GM12874 (cell line): ENCODE data around the gene DGCR2.

Experiments used
- TF ChIP-seq, protein P1 (sequence below): IDR thresholded peaks from 2 replicates; pipeline ENCODE4 v1.5.1; 2011; ENCODE audit warnings: low read depth, mild to moderate bottlenecking, control low read depth, low read length, moderate library complexity; ENCODE audit not compliant: insufficient read depth

Gene DGCR2

DNA sequence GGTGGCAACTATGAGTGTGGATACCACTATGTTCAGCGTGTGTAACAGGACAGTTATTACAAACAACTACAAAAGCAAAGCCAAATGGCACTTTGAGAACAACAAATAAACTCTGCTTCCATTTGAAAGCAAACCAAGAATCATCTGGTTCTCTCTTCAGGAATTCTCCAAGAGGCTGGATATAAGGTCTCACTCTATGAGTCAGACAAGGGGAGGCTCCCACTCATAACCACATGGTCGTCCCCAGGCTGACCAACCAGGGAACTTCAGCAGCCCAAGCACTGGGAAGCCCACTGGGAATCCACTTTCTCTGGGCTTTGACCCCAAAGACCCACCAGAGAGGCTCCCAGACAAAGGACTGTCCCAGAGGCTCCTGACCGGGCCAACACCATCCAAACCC lies 35.3 kb downstream of the DGCR2 start:
- TF ChIP-seq, protein P1, sequence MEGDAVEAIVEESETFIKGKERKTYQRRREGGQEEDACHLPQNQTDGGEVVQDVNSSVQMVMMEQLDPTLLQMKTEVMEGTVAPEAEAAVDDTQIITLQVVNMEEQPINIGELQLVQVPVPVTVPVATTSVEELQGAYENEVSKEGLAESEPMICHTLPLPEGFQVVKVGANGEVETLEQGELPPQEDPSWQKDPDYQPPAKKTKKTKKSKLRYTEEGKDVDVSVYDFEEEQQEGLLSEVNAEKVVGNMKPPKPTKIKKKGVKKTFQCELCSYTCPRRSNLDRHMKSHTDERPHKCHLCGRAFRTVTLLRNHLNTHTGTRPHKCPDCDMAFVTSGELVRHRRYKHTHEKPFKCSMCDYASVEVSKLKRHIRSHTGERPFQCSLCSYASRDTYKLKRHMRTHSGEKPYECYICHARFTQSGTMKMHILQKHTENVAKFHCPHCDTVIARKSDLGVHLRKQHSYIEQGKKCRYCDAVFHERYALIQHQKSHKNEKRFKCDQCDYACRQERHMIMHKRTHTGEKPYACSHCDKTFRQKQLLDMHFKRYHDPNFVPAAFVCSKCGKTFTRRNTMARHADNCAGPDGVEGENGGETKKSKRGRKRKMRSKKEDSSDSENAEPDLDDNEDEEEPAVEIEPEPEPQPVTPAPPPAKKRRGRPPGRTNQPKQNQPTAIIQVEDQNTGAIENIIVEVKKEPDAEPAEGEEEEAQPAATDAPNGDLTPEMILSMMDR = no peak

DNA sequence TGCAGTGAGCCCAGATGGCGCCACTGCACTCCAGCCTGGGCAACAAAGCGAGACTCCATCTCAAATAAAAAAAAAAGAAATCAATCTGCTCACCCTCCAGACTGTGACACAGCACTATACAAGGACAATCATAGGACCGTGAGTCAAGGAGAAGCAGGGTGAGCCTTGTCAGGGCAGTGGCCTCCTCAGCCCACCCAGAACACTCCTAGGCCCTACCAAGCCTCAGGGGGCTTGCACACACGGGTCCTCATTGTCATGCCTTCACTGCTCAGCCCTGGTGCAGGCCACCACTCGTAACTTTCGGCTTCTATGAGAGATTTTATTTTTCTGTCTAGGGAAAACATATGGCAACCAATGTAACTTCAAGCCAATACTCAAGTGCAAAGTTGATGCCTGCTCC lies 35.8 kb downstream of the DGCR2 start:
- TF ChIP-seq, protein P1 = no peak

DNA sequence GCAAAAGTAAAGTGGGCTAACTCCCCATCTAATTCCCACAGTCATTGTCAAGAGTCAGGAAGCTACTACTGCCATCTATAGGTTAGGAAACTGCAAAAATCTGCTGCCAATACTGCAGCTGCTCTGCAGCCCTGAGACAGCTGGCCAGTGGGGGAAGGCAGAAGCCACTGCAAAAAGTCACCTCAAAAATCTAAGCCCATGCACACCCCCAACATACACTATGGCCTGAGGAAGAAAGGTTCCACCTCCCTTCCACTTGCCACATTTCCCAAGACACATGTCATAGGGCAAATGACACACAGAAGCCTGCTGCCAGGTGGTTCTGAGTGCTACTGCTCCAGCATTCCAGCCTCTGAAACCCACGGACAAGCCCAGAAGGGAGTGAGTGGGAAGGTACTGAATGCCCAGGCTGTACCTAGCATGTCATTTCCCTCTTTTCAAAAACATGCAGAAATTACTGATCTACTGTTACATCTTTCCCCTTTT lies 36.9 kb downstream of the DGCR2 start:
- TF ChIP-seq, protein P1 = peak; percentile 48

DNA sequence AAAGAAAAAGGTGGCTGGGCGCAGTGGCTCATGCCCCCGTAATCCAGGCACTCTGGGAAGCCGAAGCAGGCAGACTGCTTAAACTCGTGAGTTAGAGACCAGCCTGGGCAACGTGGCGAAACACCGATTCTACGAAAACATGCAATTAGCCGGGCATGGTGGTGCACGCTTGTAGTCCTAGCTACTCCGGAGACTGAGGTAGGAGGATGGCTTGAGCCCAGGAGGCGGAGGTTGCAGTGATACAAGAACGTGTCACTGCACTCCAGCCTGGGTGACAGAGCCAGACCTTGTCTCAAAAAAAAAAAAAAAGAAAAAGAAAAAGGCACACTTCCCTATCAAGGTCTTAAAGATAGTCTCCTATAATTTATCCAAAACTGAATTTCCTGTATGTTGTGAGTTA lies 39.4 kb downstream of the DGCR2 start:
- TF ChIP-seq, protein P1 = no peak

DNA sequence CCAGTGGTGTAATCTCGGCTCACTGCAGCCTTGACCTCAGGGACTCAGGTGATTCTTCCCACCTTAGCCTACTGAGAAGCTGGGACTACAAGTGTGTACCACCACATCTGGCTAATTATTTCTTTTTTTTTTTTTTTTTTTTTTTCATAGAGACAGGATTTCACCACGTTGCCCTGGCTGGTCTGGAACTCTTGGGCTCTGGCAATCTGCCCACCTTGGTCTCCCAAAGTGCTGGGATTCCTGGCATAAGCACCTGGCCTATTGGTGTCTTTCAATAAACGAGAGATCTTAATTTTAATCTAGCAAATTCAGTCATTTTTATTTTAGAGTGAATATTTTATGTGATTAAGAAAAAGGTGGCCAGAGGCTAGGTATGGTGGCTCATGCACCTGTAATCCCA lies 40.1 kb downstream of the DGCR2 start:
- TF ChIP-seq, protein P1 = no peak

DNA sequence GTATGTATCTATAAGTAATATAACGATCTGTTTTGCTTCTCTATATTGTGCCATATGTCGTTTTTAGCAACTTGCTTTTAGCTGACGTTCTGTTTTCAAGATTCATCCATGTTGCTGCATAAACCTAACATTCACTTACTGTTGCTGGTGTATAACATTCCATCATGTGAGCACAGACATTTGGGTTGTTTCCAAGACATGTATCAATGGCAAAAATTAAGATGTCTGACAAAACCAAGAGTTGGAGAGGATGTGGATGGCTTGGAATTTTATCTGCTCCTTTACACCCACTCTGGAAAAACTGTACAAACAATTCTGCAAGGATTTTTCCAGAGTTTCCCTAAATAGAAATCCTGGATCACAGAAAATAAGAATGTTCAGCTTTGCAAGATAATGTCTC lies 40.9 kb downstream of the DGCR2 start:
- TF ChIP-seq, protein P1 = no peak

DNA sequence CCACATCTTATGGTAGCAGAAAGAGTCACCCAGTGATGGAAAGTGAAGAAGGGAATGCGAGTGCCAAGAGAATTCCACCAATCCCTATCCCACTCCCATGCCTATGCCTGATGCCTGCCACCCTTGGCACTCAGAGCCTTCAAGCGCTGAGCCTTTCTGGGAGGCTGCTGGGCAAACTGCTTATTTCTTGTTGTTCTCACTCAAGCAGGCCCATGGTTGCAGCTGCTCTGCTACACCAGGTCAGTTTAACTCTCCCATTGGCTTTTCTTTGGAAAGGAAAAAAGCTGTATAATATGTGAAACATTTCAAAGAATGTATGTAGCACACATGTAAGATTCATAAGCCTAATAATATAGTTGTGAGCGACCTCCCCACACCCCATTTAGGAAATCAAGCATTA lies 41.4 kb downstream of the DGCR2 start:
- TF ChIP-seq, protein P1 = no peak

DNA sequence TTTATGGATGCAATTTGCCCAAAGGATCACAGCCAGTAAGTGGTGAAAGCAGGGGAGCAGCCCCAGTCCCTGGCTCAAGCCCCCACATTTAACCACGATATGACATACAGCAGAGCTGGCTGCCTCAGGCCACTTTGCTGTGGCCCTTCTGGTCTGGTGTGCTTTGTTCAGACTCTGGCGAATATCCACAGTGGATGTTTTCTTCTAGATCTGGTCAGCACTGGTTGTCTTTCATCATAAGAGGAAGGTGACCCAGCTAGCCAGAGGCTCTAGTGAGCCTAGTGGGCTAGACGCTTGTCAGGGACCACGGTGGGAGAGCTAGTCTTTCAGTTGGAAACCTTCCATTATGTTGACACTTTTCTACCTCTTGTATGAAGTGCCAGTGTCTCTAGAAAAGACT lies 42.5 kb downstream of the DGCR2 start:
- TF ChIP-seq, protein P1 = no peak
